ENCODE results near the gene AXIN2. TPM values are rescaled to one million over a fixed set of nuclear protein-coding genes. Genes with fewer than 3 reads are reported as not detected.

The AXIN2 gene
- total and polyA plus RNA-seq, 10 of the 15 experiments (the other 5 are each of a cell fraction or from before 2014, with no cell fraction given), result 0.47 to 7.8 (median 3.1) TPM

DNA sequence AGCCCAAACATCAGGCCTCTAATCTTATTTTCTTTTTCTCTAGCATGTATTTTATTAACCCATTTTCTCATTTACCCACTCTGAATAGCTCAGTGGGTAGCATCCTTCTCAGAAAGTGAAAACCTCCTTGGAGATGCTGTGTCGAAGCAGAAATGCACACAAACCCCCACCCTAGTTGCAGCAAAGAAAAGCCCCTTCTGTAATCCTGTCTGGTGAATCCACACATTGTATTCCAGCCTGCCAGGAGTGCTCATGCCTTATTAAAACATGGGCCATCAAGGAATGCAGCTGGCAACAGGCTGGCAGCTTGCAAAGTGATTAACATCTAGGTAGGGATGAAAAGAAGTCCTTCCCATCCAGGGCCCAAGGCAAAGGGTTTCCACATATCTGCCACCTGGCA is 39.7 kb upstream of the AXIN2 start:
- intact Hi-C loops (cut with micrococcal nuclease; ENCODE audit: unreplicated experiment) (no loop called here), in situ Hi-C loops (cut with MboI) (no loop called here)
- Histone ChIP-seq H3K79me2 (ENCODE audit: control insufficient read depth, insufficient read depth, low read length) (no peaks in the 10 kb centered on the region), H3K9ac (ENCODE audit: control insufficient read depth, insufficient read depth, low read length) (no peak overlapping the region), H3K9me3 (replicated peaks; ENCODE audit: control insufficient read depth, insufficient read depth, low read length) (no peaks in the 10 kb centered on the region; the same call in 2 of the 3 replicates), H2AFZ (ENCODE audit: control insufficient read depth, low read depth, low read length) (no peak overlapping the region), H3K27me3 (replicated peaks in 1 of 2; ENCODE audit: control insufficient read depth in 2 of 2, insufficient read depth in 2 of 2, low read length in 1 of 2) (no peaks in the 10 kb centered on the region; a peak in 1 of 4 replicates), H3K4me3 (no peak overlapping the region), H3K27ac (ENCODE audit: control insufficient read depth, insufficient read depth) (no peak overlapping the region), H3K36me3 (ENCODE audit: control insufficient read depth in 2 of 2, insufficient read depth in 2 of 2, low read length in 1 of 2) (no peaks in the 10 kb centered on the region), H3K4me2 (ENCODE audit: control insufficient read depth, insufficient read depth) (no peak overlapping the region), H3K4me1 (ENCODE audit: control insufficient read depth, insufficient read depth, low read length) (no peaks in the 10 kb centered on the region), H4K20me1 (ENCODE audit: control insufficient read depth, insufficient read depth) (no peaks in the 10 kb centered on the region)
- 20% methylated on average over 1 of the region's 1 CpG for WGBS (ENCODE audit: insufficient coverage, insufficient replicate concordance, low lambda C conversion rate, missing lambda C conversion rate)
- CTCF ChIA-PET, result interaction anchor here (1.0 kb wide), 1 partner anchor 193 kb away, joined by 3 read pairs; no protein-coding TSS in a partner anchor
- no peak for ATAC-seq
- no peak for DNase-seq (ENCODE audit: low read depth, low spot score)
- POLR2A ChIA-PET, result no interaction called here
- SMC1A ChIA-PET (ENCODE audit: uncharacterized antibody, unreplicated experiment), result no interaction called here
- BruUV-seq (replicated peaks), result no TSS peak
- TF ChIP-seq, protein P1, sequence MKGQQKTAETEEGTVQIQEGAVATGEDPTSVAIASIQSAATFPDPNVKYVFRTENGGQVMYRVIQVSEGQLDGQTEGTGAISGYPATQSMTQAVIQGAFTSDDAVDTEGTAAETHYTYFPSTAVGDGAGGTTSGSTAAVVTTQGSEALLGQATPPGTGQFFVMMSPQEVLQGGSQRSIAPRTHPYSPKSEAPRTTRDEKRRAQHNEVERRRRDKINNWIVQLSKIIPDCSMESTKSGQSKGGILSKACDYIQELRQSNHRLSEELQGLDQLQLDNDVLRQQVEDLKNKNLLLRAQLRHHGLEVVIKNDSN (IDR thresholded peaks at IDR 0.05; ENCODE audit: borderline replicate concordance, extremely low read length, insufficient read depth, low read depth, low read length), result no peak
- TF ChIP-seq ZNF274 (IDR thresholded peaks at IDR 0.05; ENCODE audit: insufficient read depth, insufficient read length) (no peak), RAD21 (IDR thresholded peaks at IDR 0.05; ENCODE audit: insufficient read depth, low read depth, low read length) (no peak), SREBF1 (IDR thresholded peaks at IDR 0.05; ENCODE audit: low read length) (no peak), EZH2 (IDR thresholded peaks at IDR 0.05; ENCODE audit: borderline replicate concordance, control insufficient read depth, low read depth, low read length) (no peak), RBBP5 (conservative IDR thresholded peaks at IDR 0.05) (no peak), BHLHE40 (IDR thresholded peaks at IDR 0.05; ENCODE audit: borderline replicate concordance in 1 of 2, low read depth in 2 of 2, low read length in 1 of 2) (no peak), ETV6 (conservative IDR thresholded peaks at IDR 0.05 in 1 of 2, IDR thresholded peaks at IDR 0.05 in 1 of 2; ENCODE audit: borderline replicate concordance in 1 of 2, low read depth in 1 of 2) (no peak), NR2C2 (IDR thresholded peaks at IDR 0.05; ENCODE audit: borderline replicate concordance, control insufficient read depth, insufficient read length, low read depth) (no peak)
- FAIRE-seq, result no peak
- RAD21 ChIA-PET (ENCODE audit: unreplicated experiment), result no interaction called here
